NCI-H345 (cell line): Measurements from ENCODE around the gene PXMP4.

Experiments
- DNase-seq: peaks from one replicate; lab custom pipeline; 2025; lab: John Stamatoyannopoulos, UW

The PXMP4 gene

DNA sequence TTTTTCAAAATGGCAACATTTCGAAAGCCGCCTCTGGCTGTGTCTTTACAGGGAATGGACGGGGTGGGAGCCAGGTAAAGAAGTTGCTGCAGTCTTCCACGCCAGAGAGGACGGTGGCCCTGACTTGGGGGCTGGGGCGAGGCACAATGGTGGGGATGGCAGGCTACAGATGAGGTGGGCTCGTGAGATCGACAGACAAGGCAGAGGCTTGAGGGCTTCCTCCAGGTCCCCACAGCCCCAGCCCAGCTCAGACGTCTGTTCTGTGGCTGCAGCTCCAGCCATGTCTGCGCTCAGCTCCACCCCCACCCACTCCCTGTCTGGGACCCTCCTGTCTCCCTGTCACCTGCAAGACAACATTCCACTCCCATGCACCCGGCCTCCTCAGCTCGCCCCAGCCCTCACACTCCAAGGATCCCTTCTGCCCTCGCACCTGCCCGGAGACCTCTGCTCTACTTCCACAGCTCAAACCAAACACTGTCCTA lies 65.4 kb downstream of the PXMP4 start:
- DNase-seq = no peak

DNA sequence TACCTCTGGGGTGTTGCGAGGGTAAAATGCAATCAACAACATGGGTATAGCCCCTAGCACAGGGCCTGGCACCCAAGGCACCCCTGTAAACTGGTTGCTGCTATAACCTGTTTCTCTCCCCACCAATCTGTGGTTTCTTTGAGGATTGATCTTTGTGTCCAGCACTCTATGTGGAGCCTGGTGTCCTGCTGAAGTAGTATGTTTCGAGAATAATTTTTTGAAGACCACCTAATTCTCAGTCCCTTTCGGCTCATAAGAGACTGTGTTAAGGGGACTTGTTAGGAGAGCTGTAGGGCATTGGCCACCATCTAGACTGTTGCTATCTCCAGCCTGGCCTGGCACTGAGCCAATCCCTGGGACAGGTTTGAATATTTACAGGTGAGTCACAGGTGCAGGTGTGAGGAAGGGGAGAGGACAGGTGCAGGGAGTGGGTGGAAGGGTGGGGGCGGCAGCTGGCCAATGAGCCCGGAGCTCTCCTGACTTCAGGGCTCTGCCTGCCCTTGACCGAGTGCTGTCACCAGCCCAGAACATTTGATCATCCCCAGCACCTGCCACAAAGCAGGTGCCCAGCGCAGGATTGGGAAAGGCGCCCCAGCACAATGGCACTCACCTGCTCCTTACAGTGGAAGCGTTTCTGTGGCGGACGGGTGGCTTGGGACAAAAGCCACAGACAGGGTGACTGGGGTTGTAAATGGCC lies 66.1 kb downstream of the PXMP4 start:
- peak; percentile 99 for DNase-seq

DNA sequence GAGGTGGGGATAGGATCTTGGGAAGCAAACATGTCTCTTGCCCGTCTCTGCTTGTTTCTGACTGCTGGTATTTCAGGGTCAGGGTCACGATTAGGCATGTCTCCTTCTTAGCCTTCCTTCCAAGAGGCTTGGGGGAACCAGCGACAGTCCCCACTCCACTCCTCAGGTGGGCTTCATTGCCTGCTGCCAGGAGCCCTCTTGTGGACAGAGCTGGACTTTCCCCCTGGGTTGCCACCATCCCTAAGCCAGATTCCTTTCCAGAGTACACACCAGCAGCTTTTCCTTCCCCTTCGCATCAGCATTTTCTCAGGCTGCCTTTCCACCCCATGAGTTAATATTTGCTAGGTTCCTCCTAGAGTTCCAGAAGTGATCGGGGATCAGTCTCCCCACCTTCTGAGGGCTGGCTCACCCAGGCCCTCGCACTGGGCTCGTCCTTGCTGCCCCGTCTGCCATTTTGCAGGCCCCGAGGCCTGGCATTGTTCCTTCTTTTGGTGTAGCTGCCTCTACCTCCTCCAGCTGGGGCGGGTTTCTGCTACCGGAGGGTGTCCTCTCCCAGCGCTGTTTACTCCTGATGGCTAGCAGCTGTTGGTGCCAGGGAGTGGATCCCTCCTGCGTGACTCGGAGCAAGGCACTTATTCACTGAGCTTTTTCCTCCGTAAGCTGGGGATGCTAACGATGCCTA lies 66.8 kb downstream of the PXMP4 start:
- DNase-seq = peak; percentile 82
